Measurements from ENCODE around the gene PTH2R.

GRCh38 chr2:208463721-208464120, 57.1 kb downstream of the PTH2R start:
- TF ChIP-seq POLR2A (IDR thresholded peaks at IDR 0.05; ENCODE audit: low read depth, low read length) (no peak), POLR2AphosphoS5 (IDR thresholded peaks at IDR 0.05; ENCODE audit: low read depth, low read length) (no peak)
